ENCODE measurements around the gene SRGN.

The SRGN gene

DNA sequence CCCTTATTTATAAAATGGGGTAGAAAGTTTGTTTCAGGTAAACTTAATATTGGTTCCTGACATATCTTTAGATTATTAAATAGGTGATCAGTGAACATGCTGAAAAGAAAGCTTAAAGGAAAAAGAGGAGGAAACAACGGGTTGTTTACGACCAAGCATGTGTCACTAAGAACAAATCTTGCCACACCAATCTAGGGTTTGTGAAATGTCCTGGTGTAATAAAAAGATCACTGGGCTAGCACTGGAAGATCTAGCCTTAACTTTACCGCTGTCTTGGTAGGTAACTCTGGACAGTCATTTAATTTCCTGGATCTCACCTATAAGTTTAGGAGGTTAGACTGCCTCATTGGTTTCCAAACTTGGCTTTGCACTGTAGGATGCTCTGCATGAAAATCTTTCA is 55.1 kb downstream of the SRGN start:
- no peak for DNase-seq

DNA sequence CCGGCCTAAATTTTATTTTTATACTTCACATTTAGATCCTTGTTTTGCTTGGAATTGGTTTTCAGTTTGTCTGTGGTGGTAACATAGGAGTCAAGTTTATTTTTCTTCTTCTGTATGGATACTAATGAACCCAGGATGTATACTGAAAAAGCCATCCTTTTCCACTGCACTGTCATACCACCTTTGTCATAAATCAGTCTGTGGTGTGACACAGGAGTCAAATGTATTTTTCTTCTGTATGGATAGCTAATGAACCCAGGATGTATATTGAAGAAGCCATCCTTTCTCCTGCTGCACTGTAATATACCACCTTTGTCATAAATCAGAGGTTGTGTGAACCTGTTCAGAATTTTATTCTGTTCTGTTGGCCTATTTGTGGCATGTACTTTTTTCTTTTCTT is 57.4 kb downstream of the SRGN start:
- no peak for DNase-seq

DNA sequence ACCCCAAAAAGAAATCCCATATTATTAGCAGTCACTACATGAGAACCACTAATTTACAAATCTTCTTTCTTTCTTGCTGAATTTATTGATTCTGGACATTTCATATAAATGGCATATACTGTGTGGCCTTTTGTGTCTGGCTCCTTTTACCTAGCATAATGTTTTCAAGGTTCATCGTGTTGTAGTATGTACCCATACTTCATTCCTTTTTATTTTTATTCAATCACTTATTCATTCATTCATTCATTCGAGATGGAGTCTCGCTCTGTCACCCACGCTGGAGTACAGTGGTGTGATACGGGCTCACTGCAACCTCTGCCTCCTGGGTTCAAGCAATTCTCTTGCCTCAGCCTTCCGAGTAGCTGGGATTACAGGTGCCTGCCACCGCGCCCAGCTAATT is 58.0 kb downstream of the SRGN start:
- no peak for DNase-seq

DNA sequence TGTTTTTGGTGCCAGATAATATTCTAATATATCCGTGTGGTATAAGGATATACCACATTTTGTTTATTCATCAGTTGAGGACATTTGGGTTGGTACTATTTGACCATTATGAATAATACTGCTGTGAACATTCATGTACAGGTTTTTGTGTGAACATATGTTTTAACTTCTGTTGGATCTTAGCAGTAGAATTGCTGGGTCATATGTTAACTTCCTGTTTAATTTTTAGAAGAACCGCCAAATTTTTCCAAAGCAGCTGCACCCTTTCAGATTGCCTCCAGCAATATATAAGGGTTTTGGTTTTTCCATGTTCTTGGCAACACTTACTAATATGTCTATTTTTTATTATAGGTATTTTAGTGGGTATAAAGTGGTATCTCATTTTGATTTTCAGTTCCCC is 58.9 kb downstream of the SRGN start:
- no peak for DNase-seq

DNA sequence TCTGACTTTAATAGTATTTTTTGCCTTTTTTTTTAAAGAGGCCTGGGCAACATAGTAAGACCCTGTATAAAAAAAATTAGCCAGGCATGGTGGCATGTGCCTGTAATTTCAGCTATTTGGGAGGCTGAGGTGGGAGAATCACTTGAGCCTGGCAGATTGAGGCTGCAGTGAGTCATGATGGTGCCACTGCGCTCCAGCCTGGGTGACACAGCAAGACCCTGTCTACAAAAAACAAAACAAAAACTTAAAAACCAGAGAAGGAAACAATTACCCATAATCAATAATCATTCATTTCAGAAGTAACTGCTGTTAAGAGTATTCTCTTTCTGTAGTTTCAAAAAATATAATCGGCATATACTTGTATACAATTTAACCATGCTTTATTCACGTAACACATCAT is 64.1 kb downstream of the SRGN start:
- no peak for DNase-seq

DNA sequence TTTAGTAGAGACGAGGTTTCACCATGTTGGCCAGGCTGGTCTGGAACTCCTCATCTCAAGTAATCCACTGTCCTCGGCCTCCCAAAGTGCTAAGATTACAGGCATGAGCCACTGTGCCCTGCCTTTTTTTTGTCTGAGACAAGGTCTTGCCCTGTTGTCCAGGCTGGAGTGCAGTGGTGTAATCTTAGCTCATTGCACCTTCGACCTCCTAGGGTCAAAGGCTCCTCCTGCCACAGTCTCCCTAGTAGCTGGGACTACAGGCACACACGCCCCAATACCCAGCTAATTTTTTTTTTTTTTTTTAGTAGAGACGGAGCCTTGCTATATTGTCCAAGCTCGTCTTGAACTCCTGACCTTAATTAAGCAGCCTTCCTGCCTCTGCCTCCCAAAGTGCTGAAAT is 65.3 kb downstream of the SRGN start:
- DNase-seq, result no peak
